GM20000 (cell line): ENCODE measurements around the gene STXBP5.

ENCODE experiments used
- DNase-seq: peaks from one replicate; pipeline ENCODE4 v3.0.0; 2012; ENCODE audit warnings: low spot score
- TF ChIP-seq, protein P1 (sequence below): IDR thresholded peaks from 2 replicates; pipeline ENCODE4 v1.5.1; 2012; ENCODE audit warnings: mild to moderate bottlenecking, control low read depth; ENCODE audit errors: extremely low read depth, missing control alignments

The STXBP5 gene

DNA sequence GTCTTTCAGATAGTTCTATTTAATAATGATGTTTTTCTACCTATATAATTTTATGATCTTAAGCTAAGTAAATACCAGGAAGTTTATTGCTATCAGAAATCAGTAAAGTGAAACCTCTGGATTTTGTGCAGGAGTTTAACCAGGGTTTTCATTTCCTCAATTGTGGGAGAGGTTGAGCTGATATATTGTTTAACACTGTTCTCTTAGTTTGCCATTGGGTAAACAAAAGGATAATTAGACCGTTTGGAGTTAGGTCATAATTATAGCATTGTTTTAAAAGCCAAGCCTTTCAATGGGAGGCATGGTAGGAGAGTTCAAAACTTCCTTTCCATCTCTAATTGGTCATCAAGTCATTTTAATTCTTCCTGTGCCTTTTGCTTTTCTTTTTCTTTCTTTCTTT lies 58.7 kb downstream of the STXBP5 start:
- TF ChIP-seq, protein P1, sequence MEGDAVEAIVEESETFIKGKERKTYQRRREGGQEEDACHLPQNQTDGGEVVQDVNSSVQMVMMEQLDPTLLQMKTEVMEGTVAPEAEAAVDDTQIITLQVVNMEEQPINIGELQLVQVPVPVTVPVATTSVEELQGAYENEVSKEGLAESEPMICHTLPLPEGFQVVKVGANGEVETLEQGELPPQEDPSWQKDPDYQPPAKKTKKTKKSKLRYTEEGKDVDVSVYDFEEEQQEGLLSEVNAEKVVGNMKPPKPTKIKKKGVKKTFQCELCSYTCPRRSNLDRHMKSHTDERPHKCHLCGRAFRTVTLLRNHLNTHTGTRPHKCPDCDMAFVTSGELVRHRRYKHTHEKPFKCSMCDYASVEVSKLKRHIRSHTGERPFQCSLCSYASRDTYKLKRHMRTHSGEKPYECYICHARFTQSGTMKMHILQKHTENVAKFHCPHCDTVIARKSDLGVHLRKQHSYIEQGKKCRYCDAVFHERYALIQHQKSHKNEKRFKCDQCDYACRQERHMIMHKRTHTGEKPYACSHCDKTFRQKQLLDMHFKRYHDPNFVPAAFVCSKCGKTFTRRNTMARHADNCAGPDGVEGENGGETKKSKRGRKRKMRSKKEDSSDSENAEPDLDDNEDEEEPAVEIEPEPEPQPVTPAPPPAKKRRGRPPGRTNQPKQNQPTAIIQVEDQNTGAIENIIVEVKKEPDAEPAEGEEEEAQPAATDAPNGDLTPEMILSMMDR, result no peak
- no peak for DNase-seq

DNA sequence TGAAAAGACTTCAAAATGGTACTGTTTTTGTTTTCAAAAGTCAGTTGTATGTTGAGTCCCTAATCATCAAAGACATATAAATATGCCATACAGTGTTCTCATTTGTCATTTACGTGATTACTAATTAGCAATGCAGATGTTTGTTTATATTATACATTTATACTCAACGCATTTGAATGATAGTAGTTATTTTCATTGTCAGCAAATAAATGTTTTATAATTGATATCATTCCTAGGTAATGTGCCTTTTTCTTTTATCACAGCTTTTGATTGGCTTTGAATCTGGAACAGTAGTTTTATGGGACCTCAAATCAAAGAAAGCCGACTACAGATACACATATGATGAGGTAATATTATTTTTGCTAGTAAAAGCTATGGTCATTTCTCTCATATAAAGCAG lies 62.6 kb downstream of the STXBP5 start:
- TF ChIP-seq, protein P1, result no peak
- no peak for DNase-seq

GRCh38 chr6:147267658-147268057 lies 63.4 kb downstream of the STXBP5 start:
- TF ChIP-seq, protein P1, result no peak
- DNase-seq, result no peak

DNA sequence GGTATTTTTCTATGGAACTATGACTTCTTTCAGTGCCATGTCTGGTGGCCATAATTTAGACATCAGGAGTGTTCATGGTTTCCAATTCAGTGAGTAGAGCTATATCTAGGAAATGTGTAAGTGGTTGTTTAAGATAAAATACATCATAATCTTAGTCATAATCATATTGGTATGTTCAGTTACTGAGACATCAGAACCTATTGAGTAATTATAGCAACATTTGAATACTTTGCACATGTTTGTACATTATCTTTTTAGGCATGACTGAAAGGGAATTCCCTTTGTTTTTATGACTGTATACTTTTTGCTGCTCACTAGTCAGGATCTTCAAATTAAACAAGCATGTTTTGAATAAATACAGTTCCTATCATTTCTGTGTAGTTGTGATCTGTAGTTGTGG lies 64.0 kb downstream of the STXBP5 start:
- TF ChIP-seq, protein P1, result no peak

DNA sequence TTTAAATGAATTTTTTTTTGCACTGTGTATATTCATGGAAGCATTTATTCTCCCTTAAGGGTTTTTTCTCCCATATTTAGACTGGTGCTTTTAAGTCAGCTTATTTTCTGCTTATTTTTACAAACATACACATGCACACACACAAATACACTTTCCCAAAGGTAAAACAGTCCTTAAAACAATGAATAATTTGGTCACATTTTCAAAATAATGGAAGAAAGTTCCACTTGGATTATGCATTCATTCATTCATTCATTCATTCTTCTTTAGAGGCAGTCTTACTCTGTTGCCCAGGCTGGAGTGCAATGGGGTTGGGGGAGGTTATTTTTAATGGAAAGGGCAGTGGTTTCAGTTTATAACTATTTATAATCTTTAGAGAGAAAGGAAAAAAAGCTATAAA lies 69.8 kb downstream of the STXBP5 start:
- TF ChIP-seq, protein P1, result no peak
- DNase-seq, result no peak

More for the DNA sequence above, 64.0 kb downstream of the STXBP5 start:
- no peak for DNase-seq

DNA sequence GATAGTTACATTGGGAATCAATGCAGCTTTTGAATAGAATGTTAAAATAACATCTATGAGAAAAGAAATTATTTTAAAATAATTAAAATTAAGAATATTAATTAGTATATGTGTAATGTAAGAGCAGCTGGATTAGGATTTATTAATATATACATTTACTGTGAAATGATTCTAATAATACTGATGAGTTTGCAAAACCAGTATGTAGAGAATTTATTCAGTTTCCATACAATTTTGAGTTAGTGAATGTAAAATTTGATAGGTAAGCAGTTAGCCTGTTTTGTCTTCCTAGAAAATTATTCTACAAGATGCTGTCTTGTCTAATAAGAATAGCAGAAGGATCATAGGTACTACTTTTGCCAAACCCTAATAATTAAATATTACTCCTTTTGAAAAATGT lies 70.6 kb downstream of the STXBP5 start:
- TF ChIP-seq, protein P1, result no peak
- DNase-seq, result no peak

DNA sequence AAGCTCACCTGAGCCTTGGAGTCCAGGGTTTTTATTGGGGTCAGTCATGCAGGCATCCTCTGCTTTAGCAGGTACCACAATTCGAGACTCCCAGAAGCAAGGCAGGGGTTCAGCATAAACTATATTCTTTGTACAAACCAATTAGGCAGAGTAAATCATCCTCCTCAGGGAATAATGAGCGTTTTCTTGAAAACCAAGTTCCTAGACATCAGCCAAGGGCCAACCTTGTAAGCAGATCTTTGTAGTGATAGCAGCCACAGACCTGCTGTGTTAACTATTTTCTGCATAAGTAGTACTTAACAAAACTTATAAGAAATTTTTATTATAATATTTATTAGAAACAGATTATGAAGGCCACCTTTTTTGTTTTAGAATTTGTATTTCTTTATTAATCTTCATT lies 74.7 kb downstream of the STXBP5 start:
- DNase-seq, result no peak
- TF ChIP-seq, protein P1, result no peak
